IMR-90 (cell line): ENCODE data around the gene TSHZ1. TPM values are rescaled to one million over a fixed set of nuclear protein-coding genes. Genes with fewer than 3 reads are reported as not detected.

Experiments used
- ATAC-seq: fragments of 200-7000 bp; cut with Tn5 transposase; 2 replicates; pipeline ENCODE4 v1.9.1; 2020; ENCODE audit warnings: low read depth, mild to moderate bottlenecking, moderate library complexity
- BruUV-seq: library from RNA; stranded (reverse); fragments of 400-500 nt; replicated peaks from 2 replicates; lab custom pipeline; 2021; lab: Mats Ljungman, UMichigan
- CTCF ChIA-PET: fragments of 300-600 bp; formaldehyde crosslinking; extraction: SDS; loops from one replicate; lab custom pipeline; 2021; ENCODE audit warnings: antibody characterized with exemption; lab: Yijun Ruan, JAX
- POLR2A ChIA-PET: fragments of 300-600 bp; sonication (Branson Sonifier 250); formaldehyde crosslinking; loops from one replicate; lab custom pipeline; 2022; ENCODE audit warnings: antibody characterized with exemption; ENCODE audit not compliant: unreplicated experiment; lab: Charles Lee
- DNase-seq: peaks from one replicate; pipeline ENCODE4 v3.0.0; 2013
- H2AFZ ChIP-seq: replicated peaks from 2 replicates; pipeline ENCODE3; 2013; ENCODE audit warnings: low read length, mild to moderate bottlenecking; ENCODE audit not compliant: poor library complexity
- H2AK5ac ChIP-seq: 2 replicates; pipeline ENCODE4 v1.6.1; 2013; ENCODE audit warnings: low read depth, low read length, inconsistent platforms
- H2AK9ac ChIP-seq: replicated peaks from 2 replicates; pipeline ENCODE3; 2013; ENCODE audit warnings: mild to moderate bottlenecking, low read depth, low read length, moderate library complexity; ENCODE audit not compliant: poor library complexity
- H2BK120ac ChIP-seq: 2 replicates; pipeline ENCODE4 v1.6.1; 2013; ENCODE audit warnings: low read depth, low read length, inconsistent platforms
- H2BK15ac ChIP-seq: 3 replicates; pipeline ENCODE4 v1.6.1; 2013; ENCODE audit warnings: low read depth, low read length, inconsistent platforms
- H2BK20ac ChIP-seq: 2 replicates; pipeline ENCODE4 v1.6.1; 2013; ENCODE audit warnings: low read depth, mild to moderate bottlenecking, inconsistent platforms, low read length, moderate library complexity
- H2BK5ac ChIP-seq: 2 replicates; pipeline ENCODE4 v1.6.1; 2013; ENCODE audit warnings: mild to moderate bottlenecking, low read depth, low read length, inconsistent platforms; ENCODE audit not compliant: poor library complexity, severe bottlenecking
- H3K14ac ChIP-seq: replicated peaks from 2 replicates; pipeline ENCODE4 v1.6.1; 2013; ENCODE audit warnings: low read depth, low read length, inconsistent platforms
- H3K18ac ChIP-seq: 2 replicates; pipeline ENCODE4 v1.6.1; 2013; ENCODE audit warnings: low read depth, low read length, control low read depth
- H3K23ac ChIP-seq: 2 replicates; pipeline ENCODE4 v1.6.1; 2013; ENCODE audit warnings: low read depth, low read length, inconsistent platforms
- H3K27ac ChIP-seq: 2 replicates; pipeline ENCODE4 v1.5.1; 2013; ENCODE audit warnings: mild to moderate bottlenecking, control low read depth, low read length; ENCODE audit not compliant: insufficient read depth
- H3K27me3 ChIP-seq: 2 replicates; pipeline ENCODE4 v1.6.1; 2013; ENCODE audit warnings: low read length; ENCODE audit not compliant: control insufficient read depth, insufficient read depth
- H3K36me3 ChIP-seq: 2 replicates; pipeline ENCODE4 v1.6.1; 2013; ENCODE audit warnings: low read length, mixed read lengths; ENCODE audit not compliant: control insufficient read depth, insufficient read depth
- H3K4ac ChIP-seq: 2 replicates; pipeline ENCODE4 v1.6.1; 2013; ENCODE audit warnings: low read depth, low read length, inconsistent platforms
- H3K4me1 ChIP-seq: 2 replicates; pipeline ENCODE4 v1.6.1; 2013; ENCODE audit warnings: low read length, mixed read lengths; ENCODE audit not compliant: control insufficient read depth, insufficient read depth
- H3K4me2 ChIP-seq: 2 replicates; pipeline ENCODE4 v1.6.1; 2013; ENCODE audit warnings: low read depth, mild to moderate bottlenecking, control low read depth, low read length, moderate library complexity
- H3K4me3 ChIP-seq: 2 replicates; pipeline ENCODE4 v1.5.1; 2013; ENCODE audit warnings: low read depth, mild to moderate bottlenecking, control low read depth, low read length, moderate library complexity; ENCODE audit not compliant: insufficient read depth
- H3K56ac ChIP-seq: 2 replicates; pipeline ENCODE4 v1.6.1; 2013; ENCODE audit warnings: low read length, inconsistent platforms; ENCODE audit not compliant: insufficient read depth; ENCODE audit errors: extremely low read depth
- H3K79me1 ChIP-seq, 2 experiments: 2 replicates each; pipeline ENCODE4 v1.6.1; 2013; ENCODE audit warnings: low read length in 2 of 2, inconsistent platforms in 1 of 2, low read depth in 1 of 2
- H3K9ac ChIP-seq: 2 replicates; pipeline ENCODE4 v1.6.1; 2013; ENCODE audit warnings: low read depth, low read length, control low read depth
- H3K9me1 ChIP-seq: 2 replicates; pipeline ENCODE4 v1.6.1; 2013; ENCODE audit warnings: low read length, inconsistent platforms; ENCODE audit not compliant: insufficient read depth
- H3K9me3 ChIP-seq: 2 replicates; pipeline ENCODE4 v1.6.1; 2013; ENCODE audit warnings: low read length; ENCODE audit not compliant: control insufficient read depth, insufficient read depth
- H4K20me1 ChIP-seq: 2 replicates; pipeline ENCODE4 v1.6.1; 2013; ENCODE audit warnings: low read length, inconsistent platforms; ENCODE audit not compliant: insufficient read depth
- H4K5ac ChIP-seq: 2 replicates; pipeline ENCODE4 v1.6.1; 2013; ENCODE audit warnings: mild to moderate bottlenecking, low read depth, low read length, control low read depth
- H4K8ac ChIP-seq, 2 experiments: 2 replicates each; pipeline ENCODE4 v1.6.1; 2013; ENCODE audit warnings: low read depth in 2 of 2, low read length in 2 of 2, control low read depth in 1 of 2, inconsistent platforms in 1 of 2
- H4K91ac ChIP-seq: 2 replicates; pipeline ENCODE4 v1.6.1; 2013; ENCODE audit warnings: low read depth, low read length, inconsistent platforms; ENCODE audit not compliant: insufficient read depth
- BHLHE40 ChIP-seq: fragments of 150-350 bp; IDR thresholded peaks from 2 replicates; pipeline ENCODE4 v1.6.1; 2016; ENCODE audit warnings: mild to moderate bottlenecking, low read depth, low read length
- CEBPB ChIP-seq: IDR thresholded peaks from 2 replicates; pipeline ENCODE4 v1.6.1; 2012; ENCODE audit warnings: low read depth, low read length, improper control_type of control experiment
- CHD1 ChIP-seq: IDR thresholded peaks from 2 replicates; pipeline ENCODE4 v1.6.1; 2012; ENCODE audit warnings: low read depth, low read length, improper control_type of control experiment
- FOS ChIP-seq: fragments of 150-350 bp; IDR thresholded peaks from 2 replicates; pipeline ENCODE4 v1.6.1; 2016; ENCODE audit warnings: low read depth, low read length
- MAFK ChIP-seq: IDR thresholded peaks from 2 replicates; pipeline ENCODE4 v1.6.1; 2012; ENCODE audit warnings: low read depth, low read length, improper control_type of control experiment
- MAZ ChIP-seq: IDR thresholded peaks from 2 replicates; pipeline ENCODE4 v1.6.1; 2012; ENCODE audit warnings: low read depth, mild to moderate bottlenecking, low read length, improper control_type of control experiment, moderate library complexity, borderline replicate concordance
- MXI1 ChIP-seq: IDR thresholded peaks from 2 replicates; pipeline ENCODE4 v1.6.1; 2012; ENCODE audit warnings: low read depth, mild to moderate bottlenecking, low read length, moderate library complexity, borderline replicate concordance
- NFE2L2 ChIP-seq: fragments of 150-350 bp; IDR thresholded peaks from 2 replicates; pipeline ENCODE4 v1.6.1; 2016; ENCODE audit warnings: low read depth, mild to moderate bottlenecking, low read length
- POLR2A ChIP-seq: IDR thresholded peaks from 2 replicates; pipeline ENCODE4 v1.6.1; 2012; ENCODE audit warnings: mild to moderate bottlenecking, low read depth, low read length
- RAD21 ChIP-seq: IDR thresholded peaks from 2 replicates; pipeline ENCODE4 v1.6.1; 2012; ENCODE audit warnings: low read length, improper control_type of control experiment
- RCOR1 ChIP-seq: IDR thresholded peaks from 2 replicates; pipeline ENCODE4 v1.6.1; 2012; ENCODE audit warnings: mild to moderate bottlenecking, low read length, improper control_type of control experiment; ENCODE audit not compliant: insufficient replicate concordance
- RFX5 ChIP-seq: IDR thresholded peaks from 2 replicates; pipeline ENCODE4 v1.8.0; 2012; ENCODE audit warnings: low read depth, mild to moderate bottlenecking, low read length, moderate library complexity
- SMC3 ChIP-seq: fragments of 150-350 bp; IDR thresholded peaks from 2 replicates; pipeline ENCODE4 v1.6.1; 2016; ENCODE audit warnings: low read depth, mild to moderate bottlenecking, antibody characterized with exemption, low read length, moderate library complexity
- WGBS, 2 experiments: methylation state at CpG; one replicate each; pipeline versions ENCODE4 v1.1.5 to v1.1.7; 2013; ENCODE audit warnings: missing lambda C conversion rate in 2 of 2; ENCODE audit not compliant: insufficient read length in 1 of 2; ENCODE audit errors: extremely low coverage in 2 of 2; 5-methylcytosine and 5-hydroxymethylcytosine counted together
- dilution Hi-C: fragments of 300-500 bp; cut with HindIII; formaldehyde crosslinking; loops from one replicate; pipeline ENCODE4 v1.14.3; 2018; ENCODE audit warnings: low sequenced_read_pairs; ENCODE audit not compliant: unreplicated experiment
- in situ Hi-C: fragments of 300-500 bp; cut with MboI; formaldehyde crosslinking; loops from 3 replicates; pipeline ENCODE4 v1.14.3; 2019; ENCODE audit warnings: low sequenced_read_pairs, inconsistent platforms, mixed read lengths
- intact Hi-C: fragments of 100-400 bp; cut with micrococcal nuclease; formaldehyde crosslinking; loops from 2 replicates; pipeline ENCODE4 v1.10.0; 2022
- polyA plus RNA-seq, 3 experiments: library from polyadenylated mRNA; depleted of rRNA; stranded (reverse); fragments of >200 nt; gene quantifications; 2 replicates each; pipeline ENCODE4 v1.2.3, GENCODE V29; 2012; ENCODE audit warnings: low replicate concordance in 1 of 3
- total RNA-seq: library from RNA; depleted of rRNA; stranded (reverse); fragments of >200 nt; gene quantifications from 2 replicates; pipeline ENCODE4 v1.2.3, GENCODE V29; 2012
- TF ChIP-seq, protein P1 (sequence below): conservative IDR thresholded peaks from 2 replicates; pipeline ENCODE4 v1.5.1; 2012; ENCODE audit warnings: mild to moderate bottlenecking, low read depth, low read length, improper control_type of control experiment
- TF ChIP-seq, protein P2 (sequence below): fragments of 150-350 bp; IDR thresholded peaks from 2 replicates; pipeline ENCODE4 v1.6.1; 2017; ENCODE audit warnings: mild to moderate bottlenecking, antibody characterized with exemption, low read length, low read depth
- TF ChIP-seq, protein P3 (sequence below): fragments of 150-350 bp; IDR thresholded peaks from 2 replicates; pipeline ENCODE4 v1.6.1; 2016; ENCODE audit warnings: low read depth, mild to moderate bottlenecking, low read length, moderate library complexity, borderline replicate concordance

TSHZ1 gene
- total and polyA plus RNA-seq, 2 of the 4 experiments (the other 2 are of a cell fraction) = 7.1 to 10.0 TPM

DNA sequence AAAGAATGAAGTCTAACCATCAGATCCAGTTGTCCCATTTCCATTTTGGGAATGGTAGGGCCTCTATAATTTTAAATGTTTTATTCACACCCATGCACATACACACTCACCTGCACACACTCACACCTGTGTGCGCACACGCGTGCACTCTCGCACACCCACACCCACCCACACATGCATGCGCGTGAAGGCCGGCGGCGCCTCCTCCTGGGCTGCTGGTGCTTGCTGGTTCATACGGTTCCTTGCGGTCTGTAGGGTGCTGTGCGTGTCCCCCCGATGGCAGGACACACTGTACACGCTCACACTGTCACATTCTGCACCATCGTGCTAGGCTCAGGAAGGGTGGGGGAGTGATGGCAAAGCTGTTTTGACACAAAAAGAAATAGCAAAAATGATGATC is 63.2 kb downstream of the TSHZ1 start:
- no peak overlapping the region for H3K9ac ChIP-seq
- no peak overlapping the region for H4K8ac ChIP-seq
- ATAC-seq (no peak), DNase-seq (no peak)
- peak overlapping the region; percentile 17 for H2AFZ ChIP-seq
- no peaks in the 10 kb centered on the region for H3K9me3 ChIP-seq
- peaks cover 14% of the 10 kb centered on the region for H3K9me1 ChIP-seq
- TF ChIP-seq RFX5 = no peak
- TF ChIP-seq FOS = no peak
- TF ChIP-seq, protein P1, sequence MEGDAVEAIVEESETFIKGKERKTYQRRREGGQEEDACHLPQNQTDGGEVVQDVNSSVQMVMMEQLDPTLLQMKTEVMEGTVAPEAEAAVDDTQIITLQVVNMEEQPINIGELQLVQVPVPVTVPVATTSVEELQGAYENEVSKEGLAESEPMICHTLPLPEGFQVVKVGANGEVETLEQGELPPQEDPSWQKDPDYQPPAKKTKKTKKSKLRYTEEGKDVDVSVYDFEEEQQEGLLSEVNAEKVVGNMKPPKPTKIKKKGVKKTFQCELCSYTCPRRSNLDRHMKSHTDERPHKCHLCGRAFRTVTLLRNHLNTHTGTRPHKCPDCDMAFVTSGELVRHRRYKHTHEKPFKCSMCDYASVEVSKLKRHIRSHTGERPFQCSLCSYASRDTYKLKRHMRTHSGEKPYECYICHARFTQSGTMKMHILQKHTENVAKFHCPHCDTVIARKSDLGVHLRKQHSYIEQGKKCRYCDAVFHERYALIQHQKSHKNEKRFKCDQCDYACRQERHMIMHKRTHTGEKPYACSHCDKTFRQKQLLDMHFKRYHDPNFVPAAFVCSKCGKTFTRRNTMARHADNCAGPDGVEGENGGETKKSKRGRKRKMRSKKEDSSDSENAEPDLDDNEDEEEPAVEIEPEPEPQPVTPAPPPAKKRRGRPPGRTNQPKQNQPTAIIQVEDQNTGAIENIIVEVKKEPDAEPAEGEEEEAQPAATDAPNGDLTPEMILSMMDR = no peak
- no peak for TF ChIP-seq CHD1
- TF ChIP-seq RCOR1 = no peak
- TF ChIP-seq, protein P2, sequence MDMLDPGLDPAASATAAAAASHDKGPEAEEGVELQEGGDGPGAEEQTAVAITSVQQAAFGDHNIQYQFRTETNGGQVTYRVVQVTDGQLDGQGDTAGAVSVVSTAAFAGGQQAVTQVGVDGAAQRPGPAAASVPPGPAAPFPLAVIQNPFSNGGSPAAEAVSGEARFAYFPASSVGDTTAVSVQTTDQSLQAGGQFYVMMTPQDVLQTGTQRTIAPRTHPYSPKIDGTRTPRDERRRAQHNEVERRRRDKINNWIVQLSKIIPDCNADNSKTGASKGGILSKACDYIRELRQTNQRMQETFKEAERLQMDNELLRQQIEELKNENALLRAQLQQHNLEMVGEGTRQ = no peak
- TF ChIP-seq POLR2A = no peak
- no peak for TF ChIP-seq SMC3
- no peak for TF ChIP-seq BHLHE40
- no peak for TF ChIP-seq MAFK
- TF ChIP-seq, protein P3, sequence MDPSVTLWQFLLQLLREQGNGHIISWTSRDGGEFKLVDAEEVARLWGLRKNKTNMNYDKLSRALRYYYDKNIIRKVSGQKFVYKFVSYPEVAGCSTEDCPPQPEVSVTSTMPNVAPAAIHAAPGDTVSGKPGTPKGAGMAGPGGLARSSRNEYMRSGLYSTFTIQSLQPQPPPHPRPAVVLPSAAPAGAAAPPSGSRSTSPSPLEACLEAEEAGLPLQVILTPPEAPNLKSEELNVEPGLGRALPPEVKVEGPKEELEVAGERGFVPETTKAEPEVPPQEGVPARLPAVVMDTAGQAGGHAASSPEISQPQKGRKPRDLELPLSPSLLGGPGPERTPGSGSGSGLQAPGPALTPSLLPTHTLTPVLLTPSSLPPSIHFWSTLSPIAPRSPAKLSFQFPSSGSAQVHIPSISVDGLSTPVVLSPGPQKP = no peak
- no peak for TF ChIP-seq RAD21
- no peak for TF ChIP-seq NFE2L2
- TF ChIP-seq MXI1 = no peak
- no peak for TF ChIP-seq CEBPB
- no peak for TF ChIP-seq MAZ
- no peak overlapping the region for H3K56ac ChIP-seq
- H2AK5ac ChIP-seq = no peak overlapping the region
- H3K23ac ChIP-seq = no peak overlapping the region
- no peak overlapping the region for H3K4me2 ChIP-seq
- H2BK5ac ChIP-seq = no peak overlapping the region
- ChIA-PET POLR2A (no interaction called here), CTCF (no interaction called here)
- H4K5ac ChIP-seq = no peak overlapping the region
- BruUV-seq = no TSS peak
- H2BK15ac ChIP-seq = no peak overlapping the region
- H3K36me3 ChIP-seq = no peaks in the 10 kb centered on the region
- no peaks in the 10 kb centered on the region; the same call in 1 of the 2 replicates for H4K20me1 ChIP-seq
- H3K4me3 ChIP-seq = no peak overlapping the region
- intact Hi-C loops = no loop called here
- no peak overlapping the region for H3K14ac ChIP-seq
- H3K18ac ChIP-seq = no peak overlapping the region
- in situ Hi-C loops = no loop called here
- 98% methylated on average over 8 of the region's 15 CpGs; no CpG with 5 or more reads in 1 of the 2 experiments for WGBS, 2 experiments
- H3K27ac ChIP-seq = no peak overlapping the region
- peaks cover 25 to 44% of the 10 kb centered on the region in 2 experiments for H3K79me1 ChIP-seq
- H3K4me1 ChIP-seq = 0 out of 2 replicates have a peak, but pooled peaks cover 1% of the 10 kb centered on the region
- H4K91ac ChIP-seq = no peak overlapping the region
- no peak overlapping the region for H2AK9ac ChIP-seq
- H3K4ac ChIP-seq = no peak overlapping the region
- H2BK20ac ChIP-seq = no peak overlapping the region
- dilution Hi-C loops = no loop called here
- no peaks in the 10 kb centered on the region for H3K27me3 ChIP-seq
- H2BK120ac ChIP-seq = no peak overlapping the region
